BLaER1 treated with 17β-estradiol and CSF1 and Interleukin-3, amounts not matched to agents 10 nM and 100 nM (cell line): ENCODE measurements around the gene SAT2.
A peak's percentile ranks its signal among the peaks of the same experiment; 100 is the strongest.
"Not testable (repeated sequence)": the region's sequence is repeated elsewhere in the genome, so short reads cannot be mapped to it uniquely, and the experiment has no call there.

Experiments
- H3K27ac ChIP-seq, 11 experiments: shearing (Covaris generic); formaldehyde crosslinking; 2 replicates each; pipeline ENCODE4 v1.8.1; 2022
- H3K27me3 ChIP-seq, 11 experiments: shearing (Covaris generic); formaldehyde crosslinking; 2 replicates each; pipeline ENCODE4 v1.8.1; 2022
- H3K36me3 ChIP-seq, 11 experiments: shearing (Covaris generic); formaldehyde crosslinking; 2 replicates each; pipeline ENCODE4 v1.8.1; 2022
- H3K4me1 ChIP-seq, 10 experiments: shearing (Covaris generic); formaldehyde crosslinking; 2 replicates each; pipeline ENCODE4 v1.8.1; 2022
- H3K4me2 ChIP-seq, 11 experiments: shearing (Covaris generic); formaldehyde crosslinking; 2 replicates each; pipeline ENCODE4 v1.8.1; 2022
- H3K4me3 ChIP-seq, 10 experiments: shearing (Covaris generic); formaldehyde crosslinking; 2 replicates each; pipeline ENCODE4 v1.8.1; 2022
- H3K9ac ChIP-seq, 11 experiments: shearing (Covaris generic); formaldehyde crosslinking; 2 replicates each; pipeline ENCODE4 v1.8.1; 2022
- H3K9me3 ChIP-seq, 11 experiments: shearing (Covaris generic); formaldehyde crosslinking; replicated peaks in 1 of 11; 2 replicates each; pipeline ENCODE4 v1.8.1; 2022
- H4K20me1 ChIP-seq, 11 experiments: shearing (Covaris generic); formaldehyde crosslinking; 2 replicates each; pipeline ENCODE4 v1.8.1; 2022
- Cebpa-rat ChIP-seq, 11 experiments: shearing (Covaris generic); IDR thresholded peaks; 2 replicates each; pipeline ENCODE4 v1.8.1; 2022

The SAT2 gene

DNA sequence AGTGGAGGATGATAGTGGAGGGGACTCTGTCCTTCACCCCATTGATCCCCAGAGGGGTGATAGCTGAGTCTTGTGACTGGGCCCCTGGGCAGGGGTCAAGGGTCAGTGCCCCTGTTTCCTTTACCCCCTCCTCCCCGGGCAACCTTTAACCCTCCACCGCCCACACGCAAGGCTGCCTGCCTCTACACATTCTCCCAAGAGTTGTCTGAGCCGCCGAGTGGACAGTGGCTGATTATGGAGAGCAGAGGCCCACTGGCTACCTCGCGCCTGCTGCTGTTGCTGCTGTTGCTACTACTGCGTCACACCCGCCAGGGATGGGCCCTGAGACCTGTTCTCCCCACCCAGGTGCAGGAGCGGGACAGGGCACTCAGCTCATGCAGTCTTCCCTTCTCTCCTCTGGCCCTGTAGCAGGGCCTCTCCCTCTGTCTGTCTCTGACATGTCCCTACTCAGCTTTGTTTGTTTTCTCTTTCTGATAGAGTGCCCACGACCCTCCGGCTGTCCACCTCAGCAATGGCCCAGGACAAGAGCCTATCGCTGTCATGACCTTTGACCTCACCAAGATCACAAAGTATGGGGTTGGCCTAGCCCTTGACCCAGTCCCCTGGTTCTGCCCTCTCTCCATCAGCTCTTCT lies 2.4 kb upstream of the SAT2 start, which contains the start of gene SHBG:
Gene SHBG, plus strand, starts transcription at position 197 of the 633 bp plus-strand sequence. Its CDS starts 38 bp downstream, at position 235.
- TF ChIP-seq Cebpa-rat (IDR thresholded peaks at IDR 0.05), result no peak

DNA sequence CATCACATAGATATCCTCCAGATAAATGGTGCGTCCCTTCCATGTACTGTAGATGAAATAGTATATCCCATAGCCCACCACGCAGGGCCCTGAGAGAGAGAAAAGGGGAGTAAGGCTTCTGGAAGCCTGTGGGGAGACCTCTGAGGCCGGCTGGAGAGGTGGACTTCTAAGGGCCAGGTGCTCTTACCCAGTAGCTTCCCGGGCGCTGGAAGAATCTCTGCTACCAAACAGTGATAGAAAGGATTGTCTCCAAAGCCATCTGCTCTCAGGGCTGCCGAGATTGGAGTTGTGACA lies 718 bp downstream of the SAT2 start:
- Histone ChIP-seq H3K36me3 (peaks cover 0 to 16% (median 8%) of the 10 kb centered on the region in 11 experiments; a peak in 10 of 22 replicates), H3K4me3 (peak overlapping the region; percentile 73 to 89 (median 82)), H3K4me2 (peak overlapping the region; percentile 76 to 100 (median 94)), H3K27me3 (no peaks in the 10 kb centered on the region), H3K9ac (peak overlapping the region; percentile 84 to 98 (median 90)), H3K27ac (peak overlapping the region; percentile 76 to 91 (median 86)), H4K20me1 (peaks cover 0 to 9% (median 0%) of the 10 kb centered on the region in 11 experiments; a peak in 7 of 22 replicates), H3K4me1 (peaks cover 9 to 18% (median 16%) of the 10 kb centered on the region in 10 experiments), H3K9me3 (no peaks in the 10 kb centered on the region)
- no peak for TF ChIP-seq Cebpa-rat (IDR thresholded peaks at IDR 0.05)

More for the DNA sequence above, 2.4 kb upstream of the SAT2 start, which contains the start of gene SHBG:
- Histone ChIP-seq H3K36me3 (peaks cover 0 to 15% (median 8%) of the 10 kb centered on the region in 11 experiments; a peak in 10 of 22 replicates), H3K4me2 (no peak within 1 kb of the TSS), H3K4me1 (peaks cover 9 to 25% (median 22%) of the 10 kb centered on the region in 10 experiments), H3K27me3 (no peaks in the 10 kb centered on the region), H3K9ac (peak within 1 kb of the TSS in 2 of 11 experiments; percentile 23 to 36; a peak in 1 of 22 replicates), H4K20me1 (peaks cover 0 to 9% (median 0%) of the 10 kb centered on the region in 11 experiments; a peak in 7 of 22 replicates), H3K9me3 (no peaks in the 10 kb centered on the region), H3K4me3 (no peak within 1 kb of the TSS), H3K27ac (no peak within 1 kb of the TSS; a peak in 1 of 22 replicates)

DNA sequence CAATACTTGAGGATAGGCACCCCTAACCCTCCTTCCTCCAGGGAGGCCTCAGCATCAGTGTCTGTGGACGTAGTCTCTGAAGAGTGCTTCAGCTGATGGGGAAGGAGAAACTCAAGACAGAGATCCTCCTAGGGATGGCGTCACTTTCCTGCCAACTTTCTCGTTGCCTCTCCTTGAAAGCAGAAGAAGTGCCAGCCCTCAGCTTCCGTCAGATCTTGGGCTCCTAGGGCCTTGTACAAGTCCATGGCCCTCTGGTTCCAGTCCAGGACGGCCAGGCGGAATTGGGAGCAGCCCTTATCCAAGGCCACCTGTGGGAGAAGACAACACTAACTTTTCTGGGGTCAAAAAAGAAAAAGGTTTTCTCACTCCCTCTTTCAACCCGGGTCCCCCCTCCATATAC lies 1.3 kb downstream of the SAT2 start:
- H3K4me3 ChIP-seq, result peak overlapping the region in 8 of 10 experiments; percentile 73 to 89 (median 82); a peak in 16 of 20 replicates

DNA sequence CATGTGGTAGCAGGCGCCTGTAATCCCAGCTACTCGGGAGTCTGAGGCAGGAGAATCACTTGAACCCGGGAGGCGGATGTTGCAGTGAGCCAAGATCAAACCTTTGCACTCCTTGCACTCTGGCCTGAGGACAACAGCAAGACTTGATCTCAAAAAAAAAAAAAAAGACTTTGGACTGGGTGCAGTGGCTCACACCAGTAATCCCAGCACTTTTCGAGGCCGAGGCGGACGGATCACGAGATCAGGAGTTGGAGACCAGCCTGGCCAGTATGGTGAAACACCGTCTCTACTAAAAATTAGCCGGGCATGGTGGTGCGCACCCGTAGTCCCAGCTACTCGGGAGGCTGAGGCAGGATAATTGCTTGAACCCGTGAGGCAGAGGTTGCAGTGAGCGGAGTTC lies 1.9 kb downstream of the SAT2 start:
- not testable (repeated sequence) for H3K27me3 ChIP-seq, H3K9me3 ChIP-seq, H3K4me3 ChIP-seq, H3K27ac ChIP-seq, H3K9ac ChIP-seq, H4K20me1 ChIP-seq
- Histone ChIP-seq H3K4me2 (peak overlapping the region in 3 of 11 experiments; percentile 97 to 100 (median 97); a peak in 4 of 22 replicates), H3K4me1 (peaks cover 9 to 18% (median 16%) of the 10 kb centered on the region in 10 experiments), H3K36me3 (peaks cover 0 to 16% (median 8%) of the 10 kb centered on the region in 11 experiments; a peak in 10 of 22 replicates)

More for the DNA sequence above, 1.3 kb downstream of the SAT2 start:
- Histone ChIP-seq H3K9ac (peak overlapping the region; percentile 84 to 98 (median 90); a peak in 16 of 22 replicates), H3K4me1 (peaks cover 9 to 18% (median 16%) of the 10 kb centered on the region in 10 experiments), H3K4me2 (peak overlapping the region; percentile 76 to 100 (median 94)), H3K9me3 (no peaks in the 10 kb centered on the region), H4K20me1 (peaks cover 0 to 9% (median 0%) of the 10 kb centered on the region in 11 experiments; a peak in 7 of 22 replicates), H3K27ac (peak overlapping the region in 2 of 11 experiments; percentile 87 to 88; a peak in 2 of 22 replicates), H3K27me3 (no peaks in the 10 kb centered on the region), H3K36me3 (peaks cover 0 to 16% (median 8%) of the 10 kb centered on the region in 11 experiments; a peak in 10 of 22 replicates)
- no peak for TF ChIP-seq Cebpa-rat (IDR thresholded peaks at IDR 0.05)

DNA sequence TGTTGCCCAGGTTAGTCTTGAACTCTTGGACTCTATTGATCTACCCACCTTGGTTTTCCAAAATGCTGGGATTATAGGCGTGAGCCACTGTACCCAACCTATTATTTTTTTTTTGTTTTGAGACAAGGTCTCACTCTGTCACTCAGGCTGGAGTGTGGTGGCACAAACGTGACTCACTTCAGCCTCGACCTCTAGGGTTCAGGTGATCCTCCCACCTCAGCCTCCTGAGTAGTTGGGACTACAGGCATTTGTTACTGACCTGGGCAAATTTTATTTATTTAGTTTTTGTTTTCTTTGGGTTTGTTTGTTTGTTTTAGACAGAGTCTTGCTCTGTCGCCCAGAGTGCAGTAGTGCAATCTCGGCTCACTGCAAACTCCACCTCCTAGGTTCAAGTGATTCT lies 4.0 kb downstream of the SAT2 start:
- peaks cover 0 to 9% (median 0%) of the 10 kb centered on the region in 11 experiments; a peak in 7 of 22 replicates for H4K20me1 ChIP-seq

DNA sequence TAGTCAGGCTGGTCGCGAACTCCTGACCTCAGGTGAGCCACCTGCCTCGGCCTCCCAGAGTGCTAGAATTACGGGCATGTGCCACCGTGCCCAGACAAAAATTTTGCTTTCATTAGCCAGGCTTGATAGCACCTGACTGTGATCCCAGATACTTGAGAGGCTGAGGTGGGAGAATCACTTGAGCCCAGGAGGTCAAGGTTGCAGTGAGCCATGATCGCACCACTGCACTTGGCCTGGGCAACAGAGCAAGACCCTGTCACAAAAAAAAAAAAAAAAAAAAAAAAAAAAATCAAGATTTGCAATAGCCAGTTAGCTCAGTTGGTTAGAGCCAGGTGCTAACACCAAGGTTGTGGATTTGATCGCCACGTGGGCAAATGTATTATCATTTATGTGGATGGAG lies 6.8 kb downstream of the SAT2 start:
- H3K9ac ChIP-seq, result no peak overlapping the region
- no peak overlapping the region for H3K4me3 ChIP-seq
- H3K36me3 ChIP-seq, result peaks cover 0 to 9% (median 3%) of the 10 kb centered on the region in 11 experiments; a peak in 10 of 22 replicates
- no peak for TF ChIP-seq Cebpa-rat (IDR thresholded peaks at IDR 0.05)
- no peaks in the 10 kb centered on the region for H3K9me3 ChIP-seq
- peaks cover 0 to 2% (median under 1%) of the 10 kb centered on the region in 10 experiments; a peak in 2 of 20 replicates for H3K4me1 ChIP-seq
- H3K4me2 ChIP-seq, result no peak overlapping the region
- H3K27ac ChIP-seq, result no peak overlapping the region
- H3K27me3 ChIP-seq, result no peaks in the 10 kb centered on the region
- H4K20me1 ChIP-seq, result no peaks in the 10 kb centered on the region; a peak in 2 of 22 replicates

More for the DNA sequence above, 4.0 kb downstream of the SAT2 start:
- Histone ChIP-seq H3K36me3 (peaks cover 0 to 16% (median 8%) of the 10 kb centered on the region in 11 experiments; a peak in 10 of 22 replicates), H3K27me3 (no peaks in the 10 kb centered on the region), H3K4me3 (no peak overlapping the region), H3K4me1 (peaks cover 9 to 18% (median 16%) of the 10 kb centered on the region in 10 experiments), H3K27ac (no peak overlapping the region), H3K9ac (no peak overlapping the region), H3K4me2 (no peak overlapping the region), H3K9me3 (no peaks in the 10 kb centered on the region)
- no peak for TF ChIP-seq Cebpa-rat (IDR thresholded peaks at IDR 0.05)

DNA sequence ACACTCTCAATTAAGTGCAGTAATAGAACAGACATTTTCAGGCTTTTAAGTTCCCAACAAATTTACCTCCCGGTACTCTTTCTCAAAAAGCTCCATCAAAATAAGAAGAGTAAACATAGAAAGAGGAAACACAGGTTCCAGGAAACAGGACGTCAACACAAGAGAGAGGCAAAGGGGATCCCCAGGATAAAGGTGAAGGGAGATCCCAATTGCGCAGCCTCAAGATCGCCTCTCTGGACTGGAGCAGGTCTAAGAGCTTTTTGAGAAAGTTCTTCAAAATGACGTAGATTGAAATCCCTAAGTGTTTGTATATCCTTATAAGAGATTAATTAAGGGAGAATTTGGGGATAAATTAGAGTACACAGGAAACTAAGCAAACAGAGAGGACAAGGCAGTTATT lies 9.0 kb downstream of the SAT2 start:
- H3K4me3 ChIP-seq, result no peak overlapping the region
- no peak overlapping the region for H3K27ac ChIP-seq
- no peak for TF ChIP-seq Cebpa-rat (IDR thresholded peaks at IDR 0.05)
- peaks cover 3 to 10% (median 5%) of the 10 kb centered on the region in 10 experiments for H3K4me1 ChIP-seq
- H3K9me3 ChIP-seq, result no peaks in the 10 kb centered on the region
- H3K4me2 ChIP-seq, result no peak overlapping the region
- peaks cover 0 to 7% (median 4%) of the 10 kb centered on the region in 11 experiments; a peak in 12 of 22 replicates for H4K20me1 ChIP-seq
- no peaks in the 10 kb centered on the region for H3K27me3 ChIP-seq
- H3K9ac ChIP-seq, result no peak overlapping the region
- no peaks in the 10 kb centered on the region for H3K36me3 ChIP-seq

DNA sequence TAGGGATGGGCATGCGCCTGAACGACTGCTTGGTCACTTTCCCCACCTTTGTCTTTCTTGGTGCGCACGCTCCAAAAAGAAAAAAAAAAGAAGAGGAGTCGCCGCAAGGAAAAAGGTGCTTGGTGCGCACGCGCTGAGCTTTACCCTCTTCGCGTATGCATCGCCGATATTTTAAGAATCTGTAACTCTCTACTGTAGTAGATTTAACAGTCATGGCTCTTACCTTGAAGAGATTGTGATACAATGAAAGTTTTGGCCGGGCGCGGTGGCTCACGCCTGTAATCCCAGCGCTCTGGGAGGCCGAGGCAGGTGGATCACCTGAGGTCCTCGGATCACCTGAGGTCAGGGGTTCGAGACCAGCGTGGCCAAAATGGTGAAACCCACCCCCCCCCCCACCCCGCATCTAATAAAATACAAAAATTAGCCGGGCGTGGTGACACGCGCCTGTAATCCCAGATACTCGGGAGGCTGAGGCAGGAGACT lies 12.3 kb downstream of the SAT2 start:
- no peak for TF ChIP-seq Cebpa-rat (IDR thresholded peaks at IDR 0.05)
- Histone ChIP-seq H3K9ac (peak overlapping the region; percentile 61 to 81 (median 73); a peak in 21 of 22 replicates), H3K9me3 (no peaks in the 10 kb centered on the region), H3K27ac (peak overlapping the region in 10 of 11 experiments; percentile 30 to 78 (median 67); a peak in 17 of 22 replicates), H3K4me2 (peak overlapping the region; percentile 39 to 75 (median 65); a peak in 20 of 22 replicates), H3K27me3 (no peaks in the 10 kb centered on the region), H4K20me1 (peaks cover 10 to 40% (median 35%) of the 10 kb centered on the region in 11 experiments; a peak in 16 of 22 replicates), H3K36me3 (peaks cover 12 to 21% (median 19%) of the 10 kb centered on the region in 11 experiments; a peak in 21 of 22 replicates), H3K4me1 (peaks cover 24 to 38% (median 31%) of the 10 kb centered on the region in 10 experiments), H3K4me3 (peak overlapping the region; percentile 47 to 95 (median 62))
